K562 (cell line): ENCODE measurements around the gene ARSD. TPM values are rescaled to one million over a fixed set of nuclear protein-coding genes. Genes with fewer than 3 reads are reported as not detected.

Experiments used
- DIDO1 ChIP-seq: fragments of 450-650 bp; IDR thresholded peaks from 2 replicates; pipeline ENCODE4 v1.6.1; 2016; ENCODE audit warnings: low read depth, missing biosample characterization, missing genetic modification characterization
- FIP1L1 ChIP-seq: fragments of 200-400 bp; formaldehyde crosslinking; IDR thresholded peaks from 2 replicates; pipeline ENCODE4 v1.6.1; 2018; ENCODE audit warnings: mild to moderate bottlenecking, low read depth, low read length; ENCODE audit not compliant: poor library complexity, severe bottlenecking
- MAFG ChIP-seq: fragments of 450-650 bp; conservative IDR thresholded peaks from 2 replicates; pipeline ENCODE4 v1.6.1; 2016; ENCODE audit warnings: missing genetic modification characterization, missing compliant biosample characterization
- MGA ChIP-seq: fragments of 450-650 bp; IDR thresholded peaks from 2 replicates; pipeline ENCODE4 v1.6.1; 2016; ENCODE audit warnings: mild to moderate bottlenecking, moderate library complexity
- RBM14 ChIP-seq: fragments of 200-400 bp; formaldehyde crosslinking; IDR thresholded peaks from 2 replicates; pipeline ENCODE4 v1.6.1; 2018; ENCODE audit warnings: low read depth, mild to moderate bottlenecking, low read length, moderate library complexity, borderline replicate concordance; ENCODE audit not compliant: insufficient read depth
- ZNF124 ChIP-seq: sonication (generic); formaldehyde crosslinking; IDR thresholded peaks from 2 replicates; pipeline ENCODE4 v1.8.1; 2022; ENCODE audit warnings: missing genetic modification reagents
- polyA plus RNA-seq, 8 experiments: library from polyadenylated mRNA; depleted of rRNA in 4 of 8; stranded (reverse) in 5 of 8; unstranded in 3 of 8; fragments of >200 nt; fragmentation: Nextera tagmentation in 2 of 8; fragmentation: Illumina TruSeq in 1 of 8; extraction: Ambion mirVana in 2 of 8; extraction: Trizol in 1 of 8; gene quantifications; 2 replicates each; pipeline versions ENCODE4 v1.2.1 to v1.2.3, GENCODE V29; 2011 to 2014; ENCODE audit warnings: inconsistent platforms in 1 of 8, missing spikeins in 1 of 8
- total RNA-seq, 7 experiments: library from RNA; depleted of rRNA in 6 of 7; stranded (reverse); fragments of >200 nt in 6 of 7; fragmentation: Illumina TruSeq in 2 of 7; extraction: Trizol in 2 of 7; gene quantifications; 2 replicates each; pipeline versions ENCODE4 v1.2.1 to v1.2.3, GENCODE V29; 2011 to 2021; ENCODE audit warnings: low replicate concordance in 1 of 7

Gene ARSD
- total and polyA plus RNA-seq, 9 of the 15 experiments (the other 6 are each of a cell fraction or from before 2014, with no cell fraction given) = 0.05 to 0.23 (median 0.09) TPM; not detected in 1

GRCh38 chrX:2901367-2902036, 27.6 kb downstream of the ARSD start (continued):
- peak; percentile 10; the same call in 1 of the 2 replicates for TF ChIP-seq MGA
- no peak for TF ChIP-seq MAFG (tag)
- TF ChIP-seq DIDO1 = no peak
- no peak for TF ChIP-seq ZNF124 (CRISPR knock-in tag)
- no peak for TF ChIP-seq RBM14
- TF ChIP-seq FIP1L1 = no peak
